IPS-NIHi7 (cell line): ENCODE results near the gene MTUS2.
"Not testable (repeated sequence)": the region's sequence is repeated elsewhere in the genome, so short reads cannot be mapped to it uniquely, and the experiment has no call there.

ENCODE experiments used
- DNase-seq: peaks from one replicate; pipeline ENCODE4 v3.0.0; 2012; ENCODE audit warnings: mixed read lengths; ENCODE audit errors: extremely low spot score

The MTUS2 gene

DNA sequence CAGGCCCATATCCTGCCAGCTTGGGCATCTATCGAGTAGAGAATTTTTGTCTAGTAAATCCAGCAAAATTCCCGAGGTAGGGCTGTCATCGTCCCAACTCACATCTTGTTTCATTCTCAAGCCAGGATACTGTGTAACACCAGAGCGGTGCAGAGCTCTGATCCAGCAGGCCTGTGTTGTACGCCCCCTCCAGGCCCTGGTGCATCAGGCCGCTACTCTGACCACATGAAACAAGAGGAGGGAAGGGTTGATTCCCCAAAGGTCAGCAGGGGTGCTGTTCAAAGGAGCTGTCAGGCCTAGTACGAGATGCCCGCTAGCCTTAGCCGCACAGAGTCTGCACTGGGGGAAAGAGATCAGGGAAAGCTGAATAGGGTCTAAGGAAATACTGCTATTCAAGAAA is 499.3 kb downstream of the MTUS2 start:
- DNase-seq = peak; percentile 74

DNA sequence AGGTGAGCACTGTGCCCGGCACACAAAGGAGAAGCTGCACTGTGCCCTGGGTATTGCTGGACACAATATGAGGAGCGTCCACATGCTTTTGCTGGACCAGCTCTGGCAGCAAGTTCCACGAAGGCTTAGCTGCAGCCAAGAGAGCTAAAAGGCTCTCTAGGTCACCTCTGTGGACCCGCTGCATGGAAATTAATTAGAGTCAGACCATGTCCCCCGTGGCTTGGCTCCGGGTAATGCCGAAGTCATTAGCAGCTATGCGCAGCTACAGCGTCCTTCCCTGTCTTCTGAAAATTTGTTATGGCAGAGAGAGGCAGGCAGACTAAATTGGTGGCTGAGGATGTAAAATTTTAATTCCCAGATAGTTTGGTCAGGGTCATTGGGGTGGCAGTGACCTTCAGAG is 503.8 kb downstream of the MTUS2 start:
- DNase-seq = no peak

DNA sequence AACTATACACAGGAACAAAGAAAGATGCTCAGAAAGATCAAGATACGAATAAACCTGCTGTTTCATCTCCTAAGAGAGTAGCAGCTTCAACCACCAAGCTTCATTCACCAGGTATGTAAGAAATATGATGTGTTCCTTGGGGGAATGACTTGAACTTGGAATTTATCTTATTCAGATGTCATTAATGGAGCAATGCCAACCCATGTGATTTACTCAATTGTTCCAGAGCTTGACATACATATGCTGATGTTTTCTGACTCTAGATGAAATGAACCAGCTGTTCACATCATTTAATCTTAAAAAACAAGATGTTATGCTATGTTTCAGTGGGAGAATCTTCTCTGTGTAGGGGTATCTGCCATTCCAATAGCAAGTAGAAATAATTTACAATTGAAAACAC is 504.5 kb downstream of the MTUS2 start:
- no peak for DNase-seq

- DNase-seq = no peak
These were observed 508.4 kb downstream of the MTUS2 start for GRCh38 chr13:29328501-29328900.

GRCh38 chr13:29336356-29336755 is 516.2 kb downstream of the MTUS2 start:
- no peak for DNase-seq

DNA sequence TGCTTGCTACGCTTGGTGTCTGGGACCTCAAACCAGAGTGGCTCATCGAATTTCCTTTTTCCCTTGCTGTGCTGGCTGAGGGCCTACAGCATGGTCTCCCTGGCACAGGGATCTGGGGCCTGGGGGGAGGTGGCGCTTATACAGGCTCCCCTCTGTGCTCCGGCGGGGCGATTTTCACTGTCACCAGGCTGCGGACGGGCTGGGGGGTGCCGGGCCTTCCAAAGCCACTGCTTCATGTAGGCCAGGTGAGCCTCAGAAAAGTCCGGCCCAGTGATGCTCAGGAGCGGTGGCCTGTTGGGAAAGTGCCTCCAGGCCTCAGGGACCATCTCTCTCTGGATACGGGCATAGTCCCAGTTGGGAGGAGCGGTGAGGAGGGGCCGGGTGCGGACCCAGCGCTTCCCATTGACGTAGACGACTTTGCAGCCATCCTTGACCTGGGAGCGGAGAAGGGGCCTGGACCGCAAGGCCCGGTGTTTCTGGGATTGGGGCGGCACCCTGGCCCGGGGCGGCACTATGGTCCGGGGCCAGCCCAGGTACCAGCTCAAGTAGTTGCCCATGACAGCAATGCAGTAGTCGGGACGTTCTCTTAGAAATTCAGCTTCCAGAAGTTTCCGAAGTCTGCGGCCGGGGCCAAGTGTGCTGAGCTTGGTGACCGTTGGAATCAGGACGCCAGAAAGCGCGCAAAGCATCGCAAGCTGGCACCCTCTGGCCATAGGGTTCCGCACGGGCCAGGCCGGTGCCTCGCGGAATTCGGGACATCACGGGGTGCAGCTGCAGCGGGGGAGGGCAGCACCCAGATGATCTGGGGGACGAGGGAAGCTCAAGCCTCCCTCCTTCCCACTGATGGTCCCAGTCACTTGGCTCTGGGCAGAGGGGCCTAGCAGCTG is 519.5 kb downstream of the MTUS2 start:
- no peak for DNase-seq

DNA sequence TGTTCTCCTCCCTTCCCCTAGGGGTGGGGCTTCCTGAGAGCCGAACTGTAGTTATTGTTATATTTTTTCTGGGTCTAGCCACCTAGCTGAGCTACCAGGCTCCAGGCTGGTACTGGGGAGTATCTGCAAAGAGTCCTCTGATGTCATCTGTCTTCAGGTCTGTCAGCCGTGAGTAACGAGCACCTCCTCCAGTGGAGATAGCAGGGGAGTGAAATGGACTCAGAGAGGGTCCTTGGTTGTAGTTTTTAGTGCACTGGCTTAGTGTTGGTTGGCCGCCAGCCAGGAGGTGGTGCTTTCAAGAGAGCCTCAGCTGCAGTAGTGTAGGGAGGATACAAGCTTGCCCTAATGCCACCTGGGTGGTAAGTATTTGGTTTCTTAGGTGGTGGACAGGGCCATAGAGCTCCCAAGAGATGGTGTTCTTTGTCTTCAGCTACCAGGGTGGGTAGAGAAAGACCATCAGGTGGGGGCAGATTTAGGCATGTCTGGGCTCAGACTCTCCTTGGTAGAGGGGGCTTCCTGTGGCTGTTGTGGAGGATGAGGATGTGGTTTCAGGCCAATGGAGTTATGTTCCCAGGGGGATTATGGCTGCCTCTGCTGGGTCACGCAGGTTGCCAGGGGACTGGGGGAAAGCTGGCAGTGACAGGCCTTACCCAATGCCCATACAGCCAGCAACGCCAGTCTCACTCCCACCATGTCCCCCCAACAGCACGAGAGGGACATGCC is 525.9 kb downstream of the MTUS2 start:
- DNase-seq = not testable (repeated sequence)

DNA sequence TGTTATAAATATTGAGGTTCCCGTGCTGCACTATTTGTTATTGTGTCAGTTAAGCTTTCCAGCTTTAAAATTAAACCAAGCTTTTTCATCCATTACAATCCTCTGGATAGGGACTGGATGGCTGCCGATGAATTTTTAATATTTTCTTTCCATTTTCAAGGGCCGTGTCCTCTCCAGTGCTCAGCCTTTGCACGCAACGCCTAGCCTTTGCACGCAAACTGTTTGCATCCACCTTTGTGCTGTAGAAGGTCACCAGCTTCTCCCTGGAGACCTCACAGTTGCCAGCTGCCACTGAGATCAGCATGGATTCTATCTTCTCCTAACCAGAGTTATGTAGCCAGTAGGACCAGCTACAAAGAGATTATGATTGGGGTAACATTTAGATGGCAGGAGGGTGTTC is 534.9 kb downstream of the MTUS2 start:
- DNase-seq = no peak

DNA sequence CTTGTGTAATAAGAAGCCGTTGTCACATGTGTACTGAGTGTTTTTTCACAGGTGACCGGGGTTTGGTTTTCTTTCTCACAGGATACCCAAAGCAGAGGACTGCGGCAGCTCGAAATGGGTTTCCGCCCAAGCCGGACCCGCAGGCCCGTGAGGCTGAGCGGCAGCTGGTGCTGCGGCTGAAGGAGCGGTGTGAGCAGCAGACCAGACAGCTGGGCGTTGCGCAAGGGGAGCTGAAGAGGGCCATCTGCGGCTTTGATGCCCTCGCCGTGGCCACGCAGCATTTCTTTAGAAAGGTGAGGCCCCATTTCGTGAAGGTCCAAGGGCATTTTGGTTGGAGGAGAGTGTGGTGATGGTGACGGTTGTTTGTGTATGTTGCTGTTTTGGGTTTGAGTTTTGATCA is 539.0 kb downstream of the MTUS2 start:
- no peak for DNase-seq

DNA sequence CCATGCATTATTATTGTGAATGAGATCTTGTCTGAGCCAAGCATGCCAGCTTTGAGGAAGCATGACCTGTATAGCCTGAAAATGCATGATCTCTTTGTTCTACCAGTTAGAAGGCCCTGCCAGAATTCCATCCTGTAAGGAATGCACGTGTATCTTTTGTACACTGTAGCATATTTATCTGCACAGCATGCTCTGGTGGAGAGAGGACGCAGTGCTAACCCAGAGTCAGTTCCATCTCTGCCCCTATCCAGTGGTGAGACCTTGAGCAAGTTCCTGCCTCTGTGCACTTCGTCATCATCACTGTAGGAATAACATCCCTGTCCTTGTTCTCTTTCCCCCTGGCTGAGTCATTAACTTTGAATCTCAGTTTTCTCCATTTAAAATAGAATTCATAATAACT is 541.6 kb downstream of the MTUS2 start:
- DNase-seq = no peak

GRCh38 chr13:29362849-29363604 is 542.9 kb downstream of the MTUS2 start:
- peak; percentile 90 for DNase-seq

DNA sequence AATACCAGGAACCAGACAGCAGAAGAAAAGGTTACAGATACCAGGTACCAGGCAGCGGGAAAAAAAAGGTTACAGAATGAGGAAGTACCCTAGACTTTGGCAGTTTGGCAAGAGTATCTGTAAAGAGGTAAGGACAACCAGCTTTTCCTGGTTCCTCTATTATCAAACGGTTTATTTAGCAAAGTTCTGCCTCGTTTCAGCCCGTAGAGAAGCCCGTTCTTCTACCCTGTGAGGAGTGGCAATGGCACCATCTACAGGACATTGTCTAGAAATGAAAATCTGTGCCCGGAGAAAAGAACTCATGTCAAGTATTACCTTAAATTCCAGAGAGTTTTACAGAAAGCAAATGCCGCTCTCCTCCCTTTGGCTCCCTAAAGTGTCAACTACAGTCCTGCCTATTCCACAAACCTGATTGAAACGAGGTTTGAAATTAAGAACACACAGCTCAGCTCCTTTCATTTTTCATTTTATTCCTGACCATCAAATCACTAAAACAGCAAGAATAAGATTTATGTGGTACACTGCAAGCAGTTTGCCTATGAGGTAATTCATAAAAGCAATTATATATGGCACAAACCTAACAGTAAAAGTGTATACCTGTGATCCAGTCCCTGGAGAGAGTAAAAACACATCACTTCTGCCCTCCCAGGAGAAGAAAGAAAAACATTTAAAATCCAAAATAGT is 549.1 kb downstream of the MTUS2 start:
- DNase-seq = peak; percentile 49

DNA sequence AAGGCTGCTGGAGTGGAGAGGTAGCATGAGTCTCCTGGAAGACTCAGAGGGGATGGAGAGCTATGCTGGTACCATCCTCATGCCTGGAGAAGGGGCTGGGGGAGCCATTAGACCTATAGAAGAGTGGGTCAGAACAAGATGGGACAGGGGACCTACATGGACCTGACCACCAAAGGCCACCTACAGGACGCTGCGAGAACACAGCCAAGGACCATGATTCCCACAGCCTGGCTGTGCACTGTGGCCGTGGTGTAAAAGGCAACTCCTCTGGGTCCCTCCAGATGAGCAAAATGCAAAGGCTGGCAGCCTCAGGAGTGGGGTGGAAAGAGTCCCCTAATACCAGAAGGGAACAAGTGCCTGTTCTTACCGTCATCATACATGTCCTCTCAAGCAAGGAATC is 559.1 kb downstream of the MTUS2 start:
- DNase-seq = no peak

DNA sequence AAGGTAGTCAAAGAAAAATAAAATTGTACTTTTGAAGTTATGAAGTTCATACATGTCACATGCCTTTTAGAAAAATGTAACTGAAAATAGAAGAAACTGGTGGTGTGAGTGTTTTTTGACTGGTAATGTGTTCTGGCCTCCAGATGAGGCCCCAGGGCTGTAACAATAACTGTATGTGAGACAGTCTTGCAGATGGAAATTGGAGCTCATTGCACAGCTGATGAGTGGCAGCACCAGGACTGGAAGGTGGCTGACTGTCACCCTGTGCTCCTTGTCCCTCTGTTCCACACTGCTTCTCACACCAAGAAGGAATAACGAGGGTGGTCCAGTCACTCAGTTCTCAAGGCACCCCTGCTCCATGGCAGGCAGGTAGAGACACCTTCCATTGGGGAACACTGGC is 559.7 kb downstream of the MTUS2 start:
- DNase-seq = no peak

DNA sequence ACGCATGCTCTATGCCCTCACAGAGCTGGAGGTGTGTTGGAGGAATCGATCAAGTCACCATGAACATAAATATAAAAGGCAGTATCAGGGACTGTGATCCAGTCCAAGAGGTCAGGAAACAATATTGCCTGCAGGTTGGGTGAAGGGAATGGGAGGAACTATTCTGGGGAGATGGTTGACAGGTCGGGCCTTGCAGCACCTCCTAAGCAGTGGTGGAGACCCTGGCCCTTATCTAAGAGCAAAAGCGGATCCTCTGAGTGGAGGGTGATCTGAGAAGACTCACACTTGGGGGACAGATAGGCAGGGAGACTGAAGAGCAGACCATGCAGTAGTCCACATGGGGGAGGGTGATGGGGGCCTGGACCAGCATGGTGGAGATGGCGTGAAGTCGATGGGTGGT is 561.9 kb downstream of the MTUS2 start:
- no peak for DNase-seq

GRCh38 chr13:29383476-29383875 is 563.3 kb downstream of the MTUS2 start:
- no peak for DNase-seq

- DNase-seq = no peak
These were observed 564.3 kb downstream of the MTUS2 start for GRCh38 chr13:29384466-29384865.

DNA sequence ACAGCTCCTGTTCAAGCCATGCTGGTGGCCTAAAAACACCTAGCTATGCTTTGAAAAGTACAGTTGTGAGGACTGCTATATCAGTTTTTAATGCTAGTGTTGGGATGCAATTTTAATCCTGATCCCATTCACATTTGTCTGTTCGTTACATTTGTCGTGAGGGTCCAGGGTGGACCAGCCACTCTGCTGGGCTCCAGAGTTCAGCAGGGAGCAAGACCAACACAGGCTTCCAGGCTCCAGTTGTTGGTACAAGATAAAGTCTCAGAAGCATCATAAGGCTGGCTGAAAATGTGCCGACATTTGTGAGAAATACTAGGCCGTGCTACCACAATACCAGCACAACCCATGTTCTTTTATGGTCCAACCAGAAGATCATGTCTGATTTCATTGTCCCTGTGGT is 564.7 kb downstream of the MTUS2 start:
- no peak for DNase-seq

- DNase-seq = no peak
These were observed 566.1 kb downstream of the MTUS2 start for GRCh38 chr13:29386246-29386645.

DNA sequence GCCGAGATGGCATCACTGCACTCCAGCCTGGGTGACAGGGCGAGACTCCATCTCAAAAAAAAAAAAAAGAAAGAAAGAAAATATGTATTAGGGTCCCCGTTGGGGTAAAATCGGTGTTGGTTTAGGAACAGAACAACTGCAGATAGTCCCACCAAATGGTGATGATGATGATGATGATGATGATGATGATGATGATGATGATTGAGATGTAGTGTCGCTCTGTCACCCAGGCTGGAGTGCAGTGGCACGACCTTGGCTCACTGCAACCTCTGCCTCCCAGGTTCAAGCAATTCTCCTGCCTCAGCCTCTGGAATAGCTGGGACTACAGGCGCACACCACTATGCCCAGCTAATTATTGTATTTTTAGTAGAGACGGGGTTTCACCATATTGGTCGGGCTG is 570.5 kb downstream of the MTUS2 start:
- DNase-seq = not testable (repeated sequence)

GRCh38 chr13:29396446-29396845 is 576.3 kb downstream of the MTUS2 start:
- DNase-seq = no peak

- no peak for DNase-seq
These were observed 577.1 kb downstream of the MTUS2 start for GRCh38 chr13:29397265-29397664.
